GM18517 (cell line): ENCODE data around the gene CDC45.
A peak's percentile ranks its signal among the peaks of the same experiment; 100 is the strongest.
"Not testable (repeated sequence)": the region's sequence is repeated elsewhere in the genome, so short reads cannot be mapped to it uniquely, and the experiment has no call there.

Experiments
- ATAC-seq: cut with Tn5 transposase; IDR thresholded peaks from one replicate; pipeline ENCODE4 v1.9.1; 2021; ENCODE audit warnings: mild to moderate bottlenecking, moderate library complexity; ENCODE audit not compliant: unreplicated experiment

Gene CDC45, protein sequence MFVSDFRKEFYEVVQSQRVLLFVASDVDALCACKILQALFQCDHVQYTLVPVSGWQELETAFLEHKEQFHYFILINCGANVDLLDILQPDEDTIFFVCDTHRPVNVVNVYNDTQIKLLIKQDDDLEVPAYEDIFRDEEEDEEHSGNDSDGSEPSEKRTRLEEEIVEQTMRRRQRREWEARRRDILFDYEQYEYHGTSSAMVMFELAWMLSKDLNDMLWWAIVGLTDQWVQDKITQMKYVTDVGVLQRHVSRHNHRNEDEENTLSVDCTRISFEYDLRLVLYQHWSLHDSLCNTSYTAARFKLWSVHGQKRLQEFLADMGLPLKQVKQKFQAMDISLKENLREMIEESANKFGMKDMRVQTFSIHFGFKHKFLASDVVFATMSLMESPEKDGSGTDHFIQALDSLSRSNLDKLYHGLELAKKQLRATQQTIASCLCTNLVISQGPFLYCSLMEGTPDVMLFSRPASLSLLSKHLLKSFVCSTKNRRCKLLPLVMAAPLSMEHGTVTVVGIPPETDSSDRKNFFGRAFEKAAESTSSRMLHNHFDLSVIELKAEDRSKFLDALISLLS

DNA sequence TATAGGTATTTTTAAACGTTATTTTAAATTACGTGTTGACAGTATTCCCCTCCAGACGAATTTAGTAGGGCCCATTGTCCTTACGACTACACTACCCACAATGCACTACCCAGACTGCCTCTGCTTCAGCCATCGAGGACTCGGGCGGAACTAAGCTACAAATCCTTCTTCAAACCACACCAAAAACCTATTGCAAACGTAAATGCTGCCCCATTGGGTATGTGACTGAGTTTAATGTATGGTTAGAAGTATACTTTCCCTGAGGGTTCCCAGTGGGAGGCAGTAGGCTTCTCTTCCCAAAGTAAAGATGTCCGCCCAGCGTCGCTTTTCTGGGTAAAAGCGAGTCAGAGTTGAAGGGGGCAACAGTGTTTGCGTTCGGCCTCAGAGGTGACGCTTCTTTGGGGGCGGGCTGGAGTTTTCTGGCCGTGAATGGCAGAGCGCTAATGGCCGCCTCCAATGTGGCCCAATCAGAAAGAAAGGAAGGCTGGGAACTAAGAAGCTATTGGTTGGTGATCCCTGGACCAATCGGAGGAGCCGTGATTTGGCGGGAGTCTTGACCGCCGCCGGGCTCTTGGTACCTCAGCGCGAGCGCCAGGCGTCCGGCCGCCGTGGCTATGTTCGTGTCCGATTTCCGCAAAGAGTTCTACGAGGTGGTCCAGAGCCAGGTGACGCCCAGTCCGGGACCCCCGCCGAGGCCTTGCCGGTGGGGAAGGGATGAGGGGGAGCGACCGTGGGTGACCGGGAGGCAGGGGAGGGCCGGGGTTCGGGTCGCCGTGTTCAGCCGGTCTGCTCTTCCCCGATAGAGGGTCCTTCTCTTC, at the start of gene CDC45:
TSS of gene CDC45 (plus strand) at position 566 of the 818 bp plus-strand sequence. CDS start at position 615, 49 bp downstream.
- peak; percentile 81 for ATAC-seq

DNA sequence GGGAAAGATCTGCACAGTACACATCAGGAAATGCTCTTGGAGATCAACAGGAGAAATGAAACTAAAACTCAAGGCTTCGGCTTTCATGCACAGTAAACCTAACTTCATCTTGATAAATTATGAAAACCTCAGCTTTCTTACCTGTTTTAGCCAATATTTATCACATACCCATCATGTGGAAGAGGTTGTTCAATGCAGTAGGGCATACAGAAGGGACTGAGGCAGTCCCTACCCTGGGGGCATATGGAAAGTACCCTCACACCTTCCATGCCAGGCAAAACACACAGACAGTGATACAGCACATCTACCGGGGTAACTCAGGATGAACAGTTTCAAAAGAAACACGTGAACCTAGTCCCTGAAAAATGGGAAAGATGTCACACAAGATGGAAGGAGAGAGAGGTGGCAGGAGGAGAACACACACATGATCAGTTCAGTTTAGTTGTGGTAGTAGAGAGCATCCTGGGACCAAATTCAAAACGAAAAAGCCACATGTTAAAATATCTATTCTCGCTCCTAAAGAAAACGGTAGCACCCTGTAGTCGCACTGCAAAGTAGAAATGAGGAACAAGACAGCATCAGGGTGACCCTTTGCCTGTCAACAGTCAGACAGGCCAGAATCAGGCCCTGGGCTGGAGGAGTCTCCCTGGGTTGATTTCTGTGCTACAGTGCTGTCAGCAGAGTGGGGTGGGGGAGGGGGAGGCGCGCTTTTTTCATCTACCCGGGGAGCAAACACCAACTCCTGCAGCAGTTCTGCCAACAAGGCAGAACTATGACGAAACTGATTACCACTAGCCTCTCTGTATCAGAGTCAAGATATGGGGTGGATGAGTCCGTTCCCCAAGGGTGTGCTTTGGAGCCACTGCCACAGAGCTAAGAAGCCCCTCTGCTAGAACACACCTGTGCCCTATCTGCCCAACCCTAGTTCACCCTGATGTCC, 49.5 kb upstream of the CDC45 start:
- ATAC-seq, result no peak

DNA sequence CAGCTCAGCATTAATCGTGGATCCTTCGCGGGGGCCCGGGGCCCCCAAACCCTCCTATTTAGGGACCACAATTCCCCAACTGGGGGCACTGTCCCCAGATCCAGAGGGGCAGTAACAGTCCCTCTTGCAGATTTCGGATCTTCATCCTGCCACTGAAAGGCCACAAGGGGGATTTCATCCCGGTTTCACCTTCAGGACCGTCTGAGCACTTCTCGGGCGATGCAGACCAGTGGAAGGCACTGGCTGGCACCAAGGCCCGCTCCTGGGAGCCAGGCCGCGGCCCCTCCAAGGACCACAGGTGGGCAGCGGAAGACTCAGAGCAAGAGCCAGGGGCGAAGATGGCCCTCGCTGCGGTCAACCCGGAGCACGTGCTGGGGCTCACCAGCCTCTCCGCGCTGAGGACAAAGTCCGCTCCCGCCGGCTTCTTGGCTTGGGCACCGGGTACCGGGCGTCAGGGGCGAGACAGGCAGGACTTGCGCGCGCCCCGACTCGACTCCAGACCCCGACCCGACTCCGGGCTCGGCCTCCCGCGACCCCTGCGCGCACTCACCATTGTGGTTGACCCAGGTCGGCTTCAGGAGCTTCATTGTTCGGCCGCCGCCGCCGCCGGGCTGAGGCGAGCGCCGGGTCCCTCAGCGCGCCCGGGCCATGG, 48.7 kb upstream of the CDC45 start:
- no peak for ATAC-seq

DNA sequence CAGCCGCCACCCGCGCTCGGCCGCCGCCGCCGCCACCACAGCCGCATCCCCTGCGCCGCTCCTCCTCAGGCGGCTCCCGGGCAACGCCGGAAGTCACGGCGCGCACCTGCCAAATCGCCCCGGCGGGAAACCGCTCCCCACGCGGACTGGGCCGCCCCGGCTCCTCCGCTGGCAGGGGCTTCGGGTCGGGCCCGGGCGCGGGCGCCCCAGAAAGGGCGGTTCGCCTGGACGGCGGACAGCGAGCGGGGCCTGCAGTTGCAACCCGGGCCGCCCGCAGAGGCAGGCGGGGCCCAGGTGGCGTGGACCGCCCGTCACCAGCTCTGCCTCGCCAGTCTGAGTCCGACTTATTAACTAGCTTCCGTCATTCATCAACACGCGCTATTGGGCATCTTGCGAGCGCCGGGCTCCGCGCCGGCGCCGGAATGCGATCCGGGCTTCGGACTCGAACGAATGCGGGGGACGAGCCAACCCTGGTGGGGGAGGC, 48.0 kb upstream of the CDC45 start, which contains the start of gene HIRA:
TSS of gene HIRA (minus strand) at position 85 of the 484 bp plus-strand sequence. CDS start 257 bp downstream, outside the sequence.
- peak; percentile 48 for ATAC-seq

DNA sequence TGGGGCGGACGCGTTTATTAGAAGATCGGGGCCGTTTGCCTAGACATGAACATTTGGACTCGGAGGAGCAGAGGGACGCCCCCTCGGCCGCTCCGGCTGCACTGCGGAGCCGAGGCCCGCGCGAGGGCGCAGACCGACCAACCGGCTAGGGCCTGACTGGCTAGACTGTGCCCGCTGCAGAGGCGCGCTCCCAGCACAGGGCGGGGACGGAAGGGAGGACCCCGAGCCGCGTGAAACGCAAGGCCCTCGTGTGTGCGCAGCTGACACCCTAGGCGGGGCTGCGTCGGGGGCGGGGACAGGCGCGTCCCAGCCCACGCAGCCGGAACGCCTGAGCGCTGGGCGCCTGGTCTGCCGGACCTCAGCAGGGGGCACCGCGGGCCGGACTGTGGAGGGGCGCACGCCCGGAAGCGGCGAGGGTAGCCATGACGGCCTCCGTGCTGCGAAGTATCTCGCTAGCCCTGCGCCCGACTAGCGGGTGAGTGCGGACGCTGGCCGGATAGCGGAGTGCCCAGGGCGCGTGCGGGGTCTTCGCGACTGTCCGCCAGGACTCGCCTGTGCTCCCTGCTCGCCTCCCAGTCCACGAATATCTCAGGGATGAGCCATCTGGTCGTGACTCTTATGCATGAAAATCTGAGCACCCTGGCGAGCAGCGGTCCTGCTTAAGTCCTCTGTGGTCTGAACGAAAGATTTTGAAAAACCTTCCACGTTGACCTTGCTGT, 47.4 kb upstream of the CDC45 start, which contains the start of gene MRPL40:
TSS of gene MRPL40 (plus strand) at position 413 of the 719 bp plus-strand sequence. CDS start at position 423, 10 bp downstream.
- ATAC-seq, result peak; percentile 69

DNA sequence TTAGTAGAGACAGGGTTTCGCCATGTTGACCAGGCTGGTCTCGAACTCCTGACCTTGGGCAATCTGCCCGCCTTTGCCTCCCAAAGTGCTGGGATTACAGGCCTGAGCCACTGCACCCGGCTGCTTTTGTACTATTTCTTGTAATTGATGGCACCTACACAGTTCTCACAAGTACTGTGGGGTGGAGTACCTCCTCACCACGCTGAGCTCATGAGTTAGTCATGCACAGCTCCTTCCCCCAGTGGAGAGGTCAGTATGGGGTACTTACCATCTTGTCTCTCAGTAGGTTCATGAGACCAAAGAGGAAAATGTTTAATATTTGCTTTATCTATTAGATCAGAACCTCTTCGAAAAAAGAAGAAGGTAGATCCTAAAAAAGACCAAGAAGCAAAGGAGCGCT, 45.3 kb upstream of the CDC45 start:
- no peak for ATAC-seq

DNA sequence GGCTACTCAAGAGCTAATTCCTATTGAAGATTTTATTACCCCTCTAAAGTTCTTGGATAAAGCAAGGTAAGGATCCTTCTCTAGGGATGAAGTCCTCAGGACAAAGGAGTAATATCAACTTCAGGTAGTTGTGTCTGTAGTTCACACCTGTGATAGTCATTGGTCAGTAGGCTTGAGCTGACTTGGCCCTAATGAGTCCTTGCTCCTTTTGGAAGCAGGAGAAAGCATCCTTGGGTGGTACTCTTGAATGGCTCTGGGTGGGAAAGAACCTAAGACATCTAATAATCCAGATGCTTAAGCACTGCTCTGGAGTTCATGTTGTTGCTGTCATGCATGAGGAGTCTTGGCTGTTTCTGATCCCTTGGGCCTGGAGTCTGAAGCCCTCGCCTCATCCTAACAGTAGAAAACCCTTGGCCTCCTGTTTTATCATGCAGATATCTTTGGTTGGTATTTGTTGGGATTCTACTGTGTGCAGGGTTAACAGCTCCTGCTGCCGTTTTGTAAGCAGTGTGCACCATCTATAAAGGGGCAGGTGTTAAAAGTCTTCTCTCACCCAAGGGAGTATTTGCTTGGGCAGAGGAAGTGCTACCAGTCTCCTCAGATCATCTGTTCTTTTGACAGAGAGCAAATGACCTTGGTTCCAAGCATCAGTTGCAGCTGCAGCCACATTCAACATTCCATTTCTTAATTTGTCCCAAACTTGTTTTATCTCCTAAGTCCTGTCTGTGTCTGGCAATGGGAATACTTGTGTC, 44.7 kb upstream of the CDC45 start:
- no peak for ATAC-seq

DNA sequence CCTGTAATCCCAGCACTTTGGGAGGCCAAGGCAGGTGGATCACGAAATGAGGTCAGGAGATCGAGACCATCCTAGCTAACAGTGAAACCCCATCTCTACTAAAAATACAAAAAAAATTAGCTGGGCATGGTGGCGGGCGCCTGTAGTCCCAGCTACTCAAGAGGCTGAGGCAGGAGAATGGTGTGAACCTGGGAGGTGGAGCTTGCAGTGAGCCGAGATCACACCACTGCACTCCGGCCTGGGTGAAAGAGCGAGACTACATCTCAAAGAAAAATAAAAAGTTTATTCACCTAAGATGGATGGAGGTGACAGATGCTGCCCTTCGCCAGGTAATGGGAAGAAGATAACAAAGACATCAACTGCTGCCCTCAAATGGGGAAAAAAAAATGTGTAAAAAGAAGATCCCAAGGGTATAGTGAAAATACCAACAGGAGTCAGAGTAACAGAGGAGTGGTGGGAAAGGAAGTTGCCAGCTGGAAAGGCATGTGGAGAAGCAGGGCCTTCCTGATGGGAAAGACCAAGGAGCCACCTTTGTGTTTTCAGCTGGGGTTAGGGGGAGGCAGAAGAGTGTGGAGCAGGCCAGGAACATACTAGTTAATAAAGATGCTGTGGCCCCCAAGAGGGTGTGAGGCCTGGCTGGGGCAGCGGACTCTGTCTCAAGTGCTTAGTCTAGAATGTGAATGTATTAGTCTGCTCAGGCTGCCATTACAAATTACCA, 43.1 kb upstream of the CDC45 start:
- not testable (repeated sequence) for ATAC-seq

DNA sequence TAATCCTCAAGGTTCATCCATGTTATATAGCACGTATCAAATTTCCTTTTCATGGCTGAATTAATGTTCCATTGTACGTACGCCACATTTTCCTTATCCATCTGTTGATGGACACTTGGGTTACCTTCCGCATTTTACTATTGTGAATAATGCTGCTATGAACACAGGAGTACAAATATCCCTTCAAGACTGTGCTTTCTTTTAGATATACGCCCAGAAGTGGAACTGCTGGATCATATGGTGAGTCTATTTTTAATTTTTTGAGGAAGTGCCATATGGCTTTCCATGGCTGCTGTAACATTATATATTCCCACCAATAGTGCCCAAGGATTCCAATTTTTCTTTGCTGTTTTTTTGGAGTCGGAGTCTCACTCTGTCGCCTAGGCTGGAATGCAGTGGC, 41.4 kb upstream of the CDC45 start:
- ATAC-seq, result no peak

DNA sequence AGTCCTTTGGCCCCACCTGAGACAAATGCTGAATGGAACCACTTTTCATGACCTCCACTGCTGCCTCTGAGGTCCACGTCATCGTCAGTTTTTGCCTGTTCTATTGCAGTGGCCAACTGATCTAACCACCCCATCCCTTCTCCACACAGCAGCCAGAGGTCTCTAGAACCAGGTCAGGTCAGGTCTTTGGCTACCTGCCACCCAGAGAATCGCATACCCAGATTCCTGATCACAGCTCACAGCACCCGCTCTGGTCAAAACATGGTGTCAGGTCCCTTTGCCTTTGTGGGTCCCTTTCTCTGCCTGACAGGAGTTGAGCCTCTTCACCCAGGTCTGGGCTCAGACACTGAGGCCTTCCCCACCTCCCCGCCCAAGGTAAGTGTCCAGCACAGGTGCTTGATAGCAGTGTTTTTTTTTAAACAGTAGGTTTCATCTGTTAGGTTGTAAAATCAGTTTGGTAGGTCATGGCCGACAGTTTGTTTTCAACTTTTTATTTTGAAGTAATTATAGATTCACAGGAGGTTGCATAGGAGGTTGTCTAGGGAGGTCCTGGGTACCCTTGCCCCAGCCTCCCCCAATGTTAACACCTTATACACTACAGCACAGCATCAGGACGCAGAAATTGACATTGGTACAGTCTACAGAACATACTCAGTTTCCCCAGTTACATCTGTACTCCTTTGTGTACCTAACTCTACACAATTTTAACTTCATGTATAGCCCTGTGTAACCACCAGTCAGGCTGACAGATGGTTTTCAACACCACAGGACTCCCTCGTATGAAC, 39.1 kb upstream of the CDC45 start:
- no peak for ATAC-seq

DNA sequence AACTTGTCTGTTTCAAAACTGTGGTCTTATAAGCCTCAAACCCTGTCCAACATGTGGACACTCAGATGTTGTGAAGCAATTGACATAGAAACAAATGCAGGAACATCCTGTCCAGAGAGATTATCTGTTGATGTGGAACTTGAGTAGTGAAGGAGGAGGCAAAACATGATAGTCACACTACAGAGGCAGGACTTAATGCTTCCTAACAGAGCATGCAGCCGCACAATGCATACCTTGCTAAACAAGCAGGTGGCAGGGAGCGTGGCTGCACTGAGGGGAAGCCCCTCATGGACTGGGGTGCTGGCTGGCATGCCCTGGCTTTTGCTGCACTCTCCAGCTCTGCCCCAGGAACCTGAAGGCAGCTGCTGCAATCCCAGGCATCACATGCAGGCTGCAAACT, 37.6 kb upstream of the CDC45 start:
- ATAC-seq, result no peak

DNA sequence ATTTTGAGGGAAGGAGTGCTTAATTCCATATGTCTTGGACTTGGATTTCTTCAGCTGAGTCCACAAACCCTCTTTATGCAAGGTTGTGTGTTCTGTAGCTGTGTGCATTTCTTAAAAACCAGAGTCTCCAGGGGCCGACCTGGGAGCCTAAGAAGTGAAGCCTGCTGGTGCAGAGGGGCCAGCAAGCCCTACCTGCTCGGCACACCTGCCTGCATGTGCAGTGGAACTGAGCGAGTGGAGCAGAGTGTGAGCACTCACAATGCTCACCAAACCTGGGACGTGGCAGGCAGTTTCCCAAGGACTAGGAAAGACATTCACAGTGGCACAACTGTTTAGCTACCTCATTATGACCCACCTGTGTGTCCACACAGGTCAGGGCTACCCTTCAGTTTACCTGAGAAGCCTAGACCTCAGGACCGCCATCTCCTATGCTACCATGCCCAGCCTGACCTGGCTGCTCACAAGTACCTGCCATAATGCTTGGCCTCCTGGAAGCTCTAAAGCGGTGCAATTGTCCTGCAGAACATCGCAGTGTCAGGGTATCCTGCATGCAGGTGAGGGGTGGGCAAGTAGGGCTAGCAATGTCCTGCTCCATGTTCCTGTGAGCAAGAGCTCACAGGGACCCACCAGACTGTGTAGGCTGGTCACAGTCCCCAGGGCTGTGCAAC, 36.0 kb upstream of the CDC45 start:
- ATAC-seq, result no peak

DNA sequence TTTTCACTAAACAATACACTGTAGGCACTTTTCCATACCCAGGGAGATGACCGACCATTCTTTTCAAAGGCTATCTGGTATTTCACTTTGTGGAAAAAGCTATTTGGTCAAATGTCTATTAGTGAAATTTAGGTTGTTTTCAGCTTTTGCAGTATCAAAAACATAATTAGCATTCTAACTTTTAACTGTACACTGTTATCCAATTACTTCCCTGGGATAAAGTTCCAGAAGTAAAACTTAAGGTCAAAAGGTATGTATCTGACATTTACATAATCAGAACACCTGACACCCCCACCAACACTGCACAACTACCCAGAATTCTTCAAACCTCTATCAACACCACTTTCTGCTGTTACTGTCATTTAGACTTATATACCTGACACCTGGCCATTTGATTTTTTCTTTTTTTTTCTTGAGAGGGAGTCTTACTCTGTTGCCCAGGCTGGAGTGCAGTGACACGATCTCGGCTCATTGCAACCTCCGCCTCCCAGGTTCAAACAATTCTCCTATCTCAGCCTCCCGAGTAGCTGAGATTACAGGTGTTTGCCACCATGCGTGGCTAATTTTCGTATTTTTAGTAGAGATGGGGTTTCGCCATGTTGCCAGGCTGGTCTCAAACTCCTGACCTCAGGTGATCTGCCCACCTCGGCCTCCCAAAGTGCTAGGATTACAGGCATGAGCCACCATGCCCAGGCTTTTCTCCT, 34.3 kb upstream of the CDC45 start:
- ATAC-seq, result not testable (repeated sequence)

DNA sequence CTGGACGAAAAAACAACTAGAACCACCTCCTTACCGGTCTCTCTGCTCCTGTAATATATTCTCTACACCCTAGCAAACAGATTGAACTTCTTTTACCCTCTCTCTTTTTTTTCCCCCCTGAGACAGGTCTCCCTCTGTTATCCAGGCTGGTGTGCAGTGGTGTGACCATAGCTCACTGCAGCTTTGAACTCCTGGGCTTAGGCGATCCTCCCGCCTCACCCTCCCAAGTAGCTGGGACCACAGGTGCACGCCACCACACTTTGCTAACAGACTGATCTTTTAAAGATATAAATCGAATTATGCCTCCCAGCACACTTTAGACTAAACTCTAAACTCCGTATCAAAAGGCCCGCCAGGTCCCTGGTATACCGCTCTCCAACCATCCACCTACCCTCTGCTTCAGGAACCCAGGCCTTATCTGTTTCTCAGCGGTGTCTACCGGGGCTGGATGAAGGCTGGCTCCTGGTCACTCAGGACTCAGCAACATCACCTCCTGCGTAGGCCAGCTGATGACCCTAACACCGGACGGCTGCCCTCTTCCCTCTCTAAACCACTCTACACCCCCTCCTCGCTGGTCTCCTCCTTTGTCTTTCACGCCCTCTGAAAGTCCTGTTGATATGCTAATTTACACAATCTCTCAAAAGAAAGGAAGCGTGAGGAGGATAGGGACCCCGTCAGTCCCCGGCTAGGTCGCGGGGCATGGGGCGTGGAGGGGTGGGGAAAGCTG, 33.0 kb upstream of the CDC45 start:
- ATAC-seq, result no peak
